Sigmoid colon (tissue), 7 donors: ENCODE measurements around the gene ZNF654. TPM values are rescaled to one million over a fixed set of nuclear protein-coding genes. Genes with fewer than 3 reads are reported as not detected.
A peak's percentile ranks its signal among the peaks of the same experiment; 100 is the strongest.
"Not testable (repeated sequence)": the region's sequence is repeated elsewhere in the genome, so short reads cannot be mapped to it uniquely, and the experiment has no call there.

Source experiments
- DNase-seq: peaks from one replicate; pipeline ENCODE4 v3.0.0-alpha.2; 2019
- H3K27ac ChIP-seq, 4 donors: fragments of 200-600 bp; sonication (generic); one replicate each; pipeline ENCODE4 v1.5.1; 2016 to 2019; ENCODE audit warnings: mild to moderate bottlenecking in 1 of 4
- H3K27me3 ChIP-seq, 3 donors: fragments of 200-600 bp; sonication (generic); one replicate each; pipeline ENCODE4 v1.5.1; 2019; ENCODE audit warnings: mild to moderate bottlenecking in 1 of 3
- H3K36me3 ChIP-seq, 4 donors: fragments of 200-600 bp; sonication (generic); one replicate each; pipeline ENCODE4 v1.5.1; 2016 to 2019
- H3K4me1 ChIP-seq, 4 donors: fragments of 200-600 bp; sonication (generic); one replicate each; pipeline ENCODE4 v1.5.1; 2017 to 2019
- H3K4me3 ChIP-seq, 4 donors: fragments of 200-600 bp; sonication (generic); one replicate each; pipeline ENCODE4 v1.5.1; 2017 to 2019; ENCODE audit warnings: mild to moderate bottlenecking in 2 of 4, moderate library complexity in 1 of 4
- H3K9me3 ChIP-seq, 4 donors: fragments of 200-600 bp in 3 of 4; sonication (generic) in 3 of 4; one replicate each; pipeline versions ENCODE4 v1.5.1 to v1.6.1; 2013 to 2019
- EP300 ChIP-seq, 4 donors: sonication (generic); formaldehyde crosslinking; IDR thresholded peaks; one replicate each; pipeline ENCODE4 v1.6.1; 2017; ENCODE audit warnings: antibody characterized with exemption in 4 of 4
- POLR2A ChIP-seq, 2 donors: fragments of 450-650 bp; IDR thresholded peaks; one replicate each; pipeline ENCODE4 v1.6.1; 2016; ENCODE audit warnings: antibody characterized with exemption in 2 of 2, mild to moderate bottlenecking in 2 of 2, moderate library complexity in 2 of 2
- POLR2AphosphoS5 ChIP-seq, 4 donors: sonication (generic); formaldehyde crosslinking; IDR thresholded peaks; one replicate each; pipeline ENCODE4 v1.6.1; 2017; ENCODE audit warnings: antibody characterized with exemption in 4 of 4
- WGBS, 2 donors: extraction: QIAGEN DNeasy Blood & Tissue Kit; methylation state at CpG; one replicate each; pipeline ENCODE4 v1.1.7; 2013; 5-methylcytosine and 5-hydroxymethylcytosine counted together
- intact Hi-C: fragments of 100-400 bp; cut with DNase I; formaldehyde crosslinking; loops from one replicate; pipeline ENCODE4 v1.15.1; 2023
- polyA plus RNA-seq, 3 donors: library from polyadenylated mRNA; stranded (reverse); fragments of 200-250 nt; gene quantifications; one replicate each; pipeline ENCODE4 v1.2.3, GENCODE V29; 2013
- total RNA-seq, 4 donors: library from RNA; depleted of rRNA; stranded (reverse); fragments of >200 nt; gene quantifications; one replicate each; pipeline ENCODE4 v1.1.0, GENCODE V29; 2016
- TF ChIP-seq, protein P1 (sequence below), 4 experiments: fragments of 450-650 bp in 3 of 4; fragments of 200-600 bp in 1 of 4; IDR thresholded peaks; one replicate each; pipeline ENCODE4 v1.5.1; 2016 to 2019; ENCODE audit warnings: antibody characterized with exemption in 4 of 4, mild to moderate bottlenecking in 3 of 4, moderate library complexity in 2 of 4
- donor health status: healthy with polysubstance abuse.
- donor health status: Bipolar disorder and iron deficiency.
- donor health status: healthy.

The ZNF654 gene
- total and polyA plus RNA-seq, 7 donors = 3.0 to 20.2 (median 17.8) TPM

DNA sequence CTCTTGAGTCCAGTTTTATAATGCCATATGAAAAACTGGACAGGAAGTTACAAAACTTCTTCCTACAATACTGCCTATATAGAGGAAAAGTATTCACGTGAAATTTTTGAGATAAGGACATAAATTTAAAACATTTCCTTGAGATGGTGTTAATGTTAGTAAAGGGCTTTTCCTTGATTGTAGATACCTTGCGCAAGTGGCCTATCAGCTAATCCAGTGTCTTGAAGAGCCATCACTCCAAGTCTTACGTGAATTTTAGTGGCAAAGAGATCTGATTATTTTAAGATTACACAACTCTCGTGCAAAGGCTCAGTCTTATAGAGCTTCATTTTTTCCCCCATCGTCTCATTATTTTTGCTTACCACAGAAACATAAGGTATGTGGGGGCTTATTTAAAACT, 109.1 kb downstream of the ZNF654 start:
- peaks cover 0 to under 1% (median 0%) of the 10 kb centered on the region in 4 donors for H3K36me3 ChIP-seq
- no peak overlapping the region for H3K27ac ChIP-seq
- no peaks in the 10 kb centered on the region for H3K27me3 ChIP-seq
- no peaks in the 10 kb centered on the region for H3K9me3 ChIP-seq
- intact Hi-C loops = no loop called here
- DNase-seq = no peak
- H3K4me3 ChIP-seq = no peak overlapping the region
- TF ChIP-seq POLR2A (IDR thresholded peaks at IDR 0.05) = no peak
- TF ChIP-seq, protein P1, sequence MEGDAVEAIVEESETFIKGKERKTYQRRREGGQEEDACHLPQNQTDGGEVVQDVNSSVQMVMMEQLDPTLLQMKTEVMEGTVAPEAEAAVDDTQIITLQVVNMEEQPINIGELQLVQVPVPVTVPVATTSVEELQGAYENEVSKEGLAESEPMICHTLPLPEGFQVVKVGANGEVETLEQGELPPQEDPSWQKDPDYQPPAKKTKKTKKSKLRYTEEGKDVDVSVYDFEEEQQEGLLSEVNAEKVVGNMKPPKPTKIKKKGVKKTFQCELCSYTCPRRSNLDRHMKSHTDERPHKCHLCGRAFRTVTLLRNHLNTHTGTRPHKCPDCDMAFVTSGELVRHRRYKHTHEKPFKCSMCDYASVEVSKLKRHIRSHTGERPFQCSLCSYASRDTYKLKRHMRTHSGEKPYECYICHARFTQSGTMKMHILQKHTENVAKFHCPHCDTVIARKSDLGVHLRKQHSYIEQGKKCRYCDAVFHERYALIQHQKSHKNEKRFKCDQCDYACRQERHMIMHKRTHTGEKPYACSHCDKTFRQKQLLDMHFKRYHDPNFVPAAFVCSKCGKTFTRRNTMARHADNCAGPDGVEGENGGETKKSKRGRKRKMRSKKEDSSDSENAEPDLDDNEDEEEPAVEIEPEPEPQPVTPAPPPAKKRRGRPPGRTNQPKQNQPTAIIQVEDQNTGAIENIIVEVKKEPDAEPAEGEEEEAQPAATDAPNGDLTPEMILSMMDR (IDR thresholded peaks at IDR 0.05) = no peak
- TF ChIP-seq EP300 (IDR thresholded peaks at IDR 0.05) = no peak
- TF ChIP-seq POLR2AphosphoS5 (IDR thresholded peaks at IDR 0.05) = no peak
- 84 to 87% methylated on average over 5 of the region's 5 CpGs for WGBS, 2 donors
- H3K4me1 ChIP-seq = no peaks in the 10 kb centered on the region

DNA sequence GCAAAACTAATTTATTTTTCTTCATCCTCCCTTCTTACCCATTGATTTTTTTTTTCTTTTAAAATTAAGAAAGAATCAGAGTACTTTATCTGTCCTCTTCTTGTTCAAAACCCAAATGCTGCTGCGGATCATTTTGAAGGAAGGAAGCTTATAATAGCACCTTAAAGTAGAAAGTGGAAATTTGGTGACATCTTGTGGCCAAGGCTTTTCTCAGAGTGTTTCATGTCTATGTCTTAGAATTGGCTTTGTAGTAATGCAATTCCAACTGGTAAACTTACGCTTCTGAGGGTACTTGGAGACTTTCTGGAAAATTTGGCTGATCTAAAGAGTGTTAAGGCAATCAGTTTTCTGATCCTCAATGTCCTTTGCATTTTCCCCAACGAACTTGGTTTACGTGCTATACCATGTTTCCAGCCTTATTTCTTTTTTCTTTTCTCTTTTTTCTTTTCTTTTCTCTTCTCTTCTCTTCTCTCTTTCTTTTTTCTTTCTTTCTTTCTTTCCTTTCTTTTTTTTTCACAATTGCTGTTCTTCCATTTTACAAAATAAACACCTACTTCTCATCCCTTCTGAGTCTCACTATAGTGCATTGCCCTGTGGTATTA, 121.4 kb downstream of the ZNF654 start:
- Histone ChIP-seq H3K4me3 (no peak overlapping the region), H3K27ac (no peak overlapping the region), H3K27me3 (no peaks in the 10 kb centered on the region), H3K4me1 (no peaks in the 10 kb centered on the region), H3K36me3 (no peaks in the 10 kb centered on the region), H3K9me3 (no peaks in the 10 kb centered on the region)
- TF ChIP-seq, protein P1 (IDR thresholded peaks at IDR 0.05) = peak in 1 of 4 experiments; percentile 27
- no peak for TF ChIP-seq EP300 (IDR thresholded peaks at IDR 0.05)
- TF ChIP-seq POLR2AphosphoS5 (IDR thresholded peaks at IDR 0.05) = no peak
- WGBS, 2 donors = 61 to 75% methylated on average over 4 of the region's 4 CpGs
- DNase-seq = no peak
- intact Hi-C loops = no loop called here

DNA sequence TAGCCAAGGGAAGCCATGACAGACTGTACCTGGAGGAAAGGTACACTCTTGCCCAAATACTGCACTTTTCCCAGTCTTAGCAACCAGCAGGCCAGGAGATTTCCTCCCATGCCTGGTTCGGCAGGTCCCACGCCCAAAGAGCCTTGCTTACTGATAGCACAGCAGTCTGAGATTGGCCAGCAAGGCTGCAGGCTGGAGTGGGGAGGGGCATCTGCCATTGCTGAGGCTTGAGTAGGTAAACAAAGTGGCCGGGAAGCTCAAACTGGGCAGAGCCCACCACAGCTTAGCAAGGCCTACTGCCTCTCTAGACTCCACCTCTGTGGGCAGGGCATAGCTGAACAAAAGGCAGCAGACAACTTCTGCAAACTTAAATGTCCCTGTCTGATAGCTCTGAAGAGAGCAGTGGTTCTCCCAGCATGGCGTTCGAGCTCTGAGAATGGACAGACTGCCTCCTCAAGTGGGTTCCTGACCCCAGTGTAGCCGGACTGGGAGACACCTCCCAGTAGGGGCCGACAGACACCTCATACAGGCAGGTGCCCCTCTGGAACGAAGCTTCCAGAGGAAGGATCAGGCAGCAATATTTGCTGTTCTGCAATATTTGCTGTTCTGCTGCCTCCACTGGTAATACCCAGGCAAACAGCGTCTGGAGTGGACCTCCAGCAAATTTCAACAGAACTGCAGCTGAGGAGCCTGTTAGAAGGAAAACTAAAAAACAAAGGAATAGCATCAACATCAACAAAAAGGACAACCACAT, 123.3 kb downstream of the ZNF654 start:
- H3K4me3 ChIP-seq, DNase-seq, H3K36me3 ChIP-seq, H3K27me3 ChIP-seq, H3K27ac ChIP-seq, H3K9me3 ChIP-seq, intact Hi-C loops, H3K4me1 ChIP-seq: not testable (repeated sequence)
- 90 to 91% methylated on average over 9 of the region's 9 CpGs for WGBS, 2 donors

DNA sequence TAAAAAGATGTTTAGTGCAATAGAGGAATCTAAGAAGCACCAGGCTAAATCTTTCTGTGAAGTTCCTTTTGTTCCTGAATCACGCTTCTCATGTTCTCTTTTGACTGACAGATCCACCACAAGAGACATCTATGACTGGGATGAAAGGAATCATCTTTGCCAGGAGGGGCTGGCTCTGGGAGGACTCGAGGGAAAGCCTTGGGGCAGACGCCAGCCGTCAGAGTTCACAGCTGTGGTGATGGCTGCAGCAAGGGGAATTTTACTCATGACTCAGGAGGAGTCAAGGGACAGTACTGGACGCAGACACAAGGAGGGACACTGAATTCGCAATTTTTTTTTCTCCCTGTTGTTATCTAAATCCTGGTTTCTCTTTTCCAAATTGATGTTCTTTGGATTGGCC, 129.4 kb downstream of the ZNF654 start:
- no peaks in the 10 kb centered on the region for H3K4me1 ChIP-seq
- DNase-seq = no peak
- no peaks in the 10 kb centered on the region for H3K27me3 ChIP-seq
- intact Hi-C loops = no loop called here
- no peak overlapping the region for H3K4me3 ChIP-seq
- H3K27ac ChIP-seq = no peak overlapping the region
- H3K9me3 ChIP-seq = no peaks in the 10 kb centered on the region
- H3K36me3 ChIP-seq = no peaks in the 10 kb centered on the region
- WGBS, 2 donors = 84 to 85% methylated on average over 6 of the region's 6 CpGs
- TF ChIP-seq POLR2AphosphoS5 (IDR thresholded peaks at IDR 0.05) (no peak), EP300 (IDR thresholded peaks at IDR 0.05) (no peak), POLR2A (IDR thresholded peaks at IDR 0.05) (no peak)
- TF ChIP-seq, protein P1 (IDR thresholded peaks at IDR 0.05) = no peak

DNA sequence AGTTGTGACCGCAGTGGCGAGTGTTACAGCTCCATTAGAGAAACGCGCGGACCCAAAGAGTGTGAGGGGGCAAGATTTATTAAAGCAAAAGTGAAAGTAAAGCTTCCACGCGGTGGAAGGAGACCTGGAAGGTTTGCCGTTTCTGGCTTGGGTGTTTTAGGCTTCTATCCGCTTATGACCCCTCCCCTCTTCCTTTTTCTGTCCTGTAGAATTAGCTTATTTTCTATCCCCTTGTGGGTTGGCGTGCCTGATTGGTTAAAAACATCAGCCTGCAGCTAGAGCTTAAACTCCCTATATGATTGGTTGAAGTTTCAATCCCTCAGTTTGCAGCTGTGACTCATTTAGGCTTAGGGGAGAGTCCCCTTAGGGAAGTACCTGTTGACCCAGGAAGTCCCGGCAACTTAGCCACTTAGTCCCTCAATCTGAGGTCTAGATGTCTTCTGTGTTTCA, 130.3 kb downstream of the ZNF654 start:
- Histone ChIP-seq H3K9me3 (no peaks in the 10 kb centered on the region), H3K36me3 (no peaks in the 10 kb centered on the region), H3K27ac (no peak overlapping the region), H3K4me1 (no peaks in the 10 kb centered on the region), H3K27me3 (no peaks in the 10 kb centered on the region), H3K4me3 (no peak overlapping the region)
- no peak for DNase-seq
- TF ChIP-seq POLR2A (IDR thresholded peaks at IDR 0.05) = no peak
- no peak for TF ChIP-seq EP300 (IDR thresholded peaks at IDR 0.05)
- intact Hi-C loops = no loop called here
- 91 to 92% methylated on average over 11 of the region's 11 CpGs for WGBS, 2 donors
